ENCODE measurements around the gene GPC4.

The GPC4 gene

DNA sequence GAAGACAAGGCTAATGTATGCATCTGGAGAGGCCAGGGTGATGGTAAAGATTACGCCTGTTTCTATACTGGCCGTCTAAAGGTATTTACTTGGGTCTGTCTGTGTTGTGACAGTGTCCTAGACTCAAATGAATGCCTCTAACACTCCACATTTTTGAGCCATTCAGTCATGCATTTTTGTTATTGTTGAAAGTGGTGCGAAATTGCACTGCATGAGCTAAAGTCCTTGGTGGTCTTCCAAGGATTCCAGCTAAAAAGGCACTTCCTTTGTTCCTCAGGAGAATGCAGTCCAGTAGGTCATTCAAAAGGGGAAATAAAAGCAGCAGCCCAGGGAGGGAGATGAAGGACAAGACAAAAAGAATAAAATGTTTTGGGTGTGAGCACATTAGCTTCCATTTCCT, 3.0 kb downstream of the GPC4 start:
- DNase-seq (ENCODE audit: low read depth in 2 of 2), result no peak

DNA sequence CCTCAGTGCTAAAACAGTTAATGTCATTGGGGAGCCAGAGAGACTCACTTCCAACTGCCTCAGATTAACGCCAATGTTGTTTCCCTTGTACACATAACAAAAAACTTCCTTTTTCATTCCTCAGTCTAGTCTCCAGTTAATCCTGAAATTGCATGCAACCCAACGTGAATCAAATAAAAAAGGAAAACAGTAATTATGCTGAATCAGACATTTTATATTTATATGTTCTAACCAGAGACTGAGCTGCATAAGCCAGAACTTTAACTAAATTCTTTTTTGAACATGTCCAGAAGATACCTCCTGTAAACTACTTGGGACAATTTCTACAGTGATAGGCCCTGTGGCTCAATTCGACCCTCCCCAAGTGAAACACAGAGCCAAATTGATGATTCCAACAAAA, 4.7 kb downstream of the GPC4 start:
- DNase-seq (ENCODE audit: low read depth in 2 of 2), result no peak

DNA sequence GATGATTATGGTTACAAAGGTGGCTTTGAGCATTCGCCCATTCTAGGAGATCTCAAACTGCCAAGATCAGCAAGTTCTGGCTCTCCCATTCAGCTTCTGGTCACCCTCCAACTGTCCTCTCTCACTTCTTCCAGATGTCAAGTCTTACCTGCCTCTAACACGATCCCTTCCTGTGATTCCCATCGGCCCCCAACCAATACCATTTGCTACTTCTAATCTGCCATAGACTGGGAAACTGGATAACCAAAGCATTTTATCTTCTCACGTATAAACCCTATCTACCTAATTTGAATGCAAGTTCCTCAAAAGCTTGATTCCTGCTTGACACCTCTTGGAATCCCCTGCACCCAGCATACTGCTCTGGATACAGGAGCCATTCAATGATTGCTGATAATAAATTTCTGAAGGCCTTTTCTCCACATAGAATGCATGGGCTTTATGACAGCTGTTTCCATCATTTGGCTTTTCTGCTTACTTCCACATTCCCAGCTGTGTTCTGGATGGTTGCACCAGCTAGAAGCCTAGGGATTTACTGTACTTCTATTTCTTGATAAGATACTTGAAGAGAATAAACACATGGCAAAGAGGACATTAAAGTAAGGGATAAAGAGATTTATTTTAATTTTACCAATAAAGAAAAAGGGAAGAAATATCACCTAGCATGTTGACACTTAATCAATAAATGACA, 9.6 kb downstream of the GPC4 start:
- no peak for DNase-seq (ENCODE audit: low read depth in 2 of 2)

DNA sequence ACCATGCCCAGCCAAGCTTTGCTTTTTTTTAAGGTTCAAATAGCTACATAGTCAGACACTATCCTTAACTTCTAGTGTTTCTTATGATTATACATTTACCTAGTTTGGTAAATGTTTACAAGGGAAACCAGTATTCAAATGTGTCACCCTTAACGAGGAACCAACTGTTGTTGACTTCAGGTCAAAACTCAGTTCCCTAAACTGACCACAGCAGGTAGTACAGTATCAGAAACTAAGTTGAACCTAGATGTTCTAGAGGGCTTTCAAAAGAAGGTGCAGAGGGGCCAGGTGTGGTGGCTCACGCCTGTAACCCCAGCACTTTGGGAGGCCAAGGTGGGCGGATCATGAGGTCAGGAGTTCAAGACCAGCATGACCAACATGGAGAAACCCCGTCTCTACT, 11.3 kb downstream of the GPC4 start:
- DNase-seq (ENCODE audit: low read depth in 2 of 2), result no peak

DNA sequence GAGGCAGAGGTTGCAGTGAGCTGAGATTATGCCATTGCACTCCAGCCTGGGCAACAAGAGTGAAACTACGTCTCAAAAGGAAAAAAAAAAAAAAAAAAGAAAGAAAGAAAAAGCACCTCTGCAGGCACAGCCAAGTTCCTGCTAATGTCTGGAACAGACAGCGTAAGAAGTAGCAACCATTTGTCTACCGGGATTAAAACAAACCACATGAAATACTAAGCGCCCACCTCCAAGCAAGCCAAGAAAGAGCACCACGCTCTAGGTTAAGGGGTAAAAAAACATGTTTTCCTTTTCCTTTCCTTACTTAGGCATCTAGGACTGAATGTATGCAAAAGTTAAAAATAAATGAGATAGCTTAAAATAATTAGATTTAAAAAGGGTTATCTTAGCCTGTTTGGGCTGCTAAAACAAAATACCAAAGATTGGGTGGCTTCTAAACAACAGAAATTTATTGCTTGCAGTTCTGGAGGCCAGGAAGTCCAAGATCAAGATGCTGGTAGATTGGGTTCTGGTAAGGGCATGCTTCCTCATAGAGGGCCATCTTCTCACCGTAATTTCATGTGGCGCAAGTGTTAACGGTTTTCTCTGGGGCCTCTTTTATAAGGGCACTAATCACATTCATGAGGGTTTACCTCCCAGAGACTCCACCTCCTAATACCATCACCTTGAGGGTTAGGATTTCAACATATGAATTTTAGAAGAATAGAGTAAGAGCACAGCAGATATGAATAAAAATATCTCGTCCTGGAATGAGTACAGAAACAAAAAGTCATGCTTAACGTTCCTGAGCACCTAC, 12.3 kb downstream of the GPC4 start:
- DNase-seq (ENCODE audit: low read depth in 2 of 2), result no peak

DNA sequence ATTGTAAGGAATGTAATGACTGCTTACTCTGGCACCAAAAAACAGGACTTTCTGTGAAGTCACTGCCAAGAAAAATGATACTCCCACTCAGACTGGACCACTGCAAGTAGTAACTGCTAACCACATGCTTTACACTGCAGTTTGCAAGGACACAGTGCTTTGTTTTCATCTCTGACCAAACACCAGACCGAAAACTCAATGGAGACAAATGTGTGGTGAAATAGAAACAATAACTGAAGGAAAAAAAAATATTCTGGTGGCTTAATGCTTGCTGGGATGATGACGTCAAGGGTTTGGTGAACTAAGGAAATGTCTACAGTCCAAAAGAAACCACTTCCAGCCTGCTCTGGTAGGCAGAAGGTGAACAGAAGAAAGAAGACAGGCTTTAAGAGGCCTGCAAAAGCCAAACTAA, 13.2 kb downstream of the GPC4 start:
- no peak for DNase-seq (ENCODE audit: low read depth in 2 of 2)

DNA sequence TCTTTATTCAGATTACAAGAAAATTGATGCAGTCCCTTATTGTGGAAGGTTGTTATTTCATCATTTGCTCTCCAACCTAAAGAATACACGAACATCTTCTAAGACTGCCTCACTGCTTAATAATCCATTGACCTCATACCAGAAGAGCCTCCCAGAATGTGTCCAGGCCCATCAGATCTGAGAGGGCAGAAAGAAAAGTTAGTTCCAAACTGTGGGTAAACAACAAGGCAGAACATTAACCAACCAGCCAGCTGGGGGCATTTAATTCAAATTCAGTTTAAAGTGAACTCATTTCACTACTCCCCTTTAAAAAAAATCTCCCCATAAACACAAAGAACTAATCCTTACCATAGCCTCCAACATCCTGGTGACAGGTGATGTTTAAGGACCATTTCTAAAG, 13.8 kb downstream of the GPC4 start:
- DNase-seq (ENCODE audit: low read depth in 2 of 2), result no peak

DNA sequence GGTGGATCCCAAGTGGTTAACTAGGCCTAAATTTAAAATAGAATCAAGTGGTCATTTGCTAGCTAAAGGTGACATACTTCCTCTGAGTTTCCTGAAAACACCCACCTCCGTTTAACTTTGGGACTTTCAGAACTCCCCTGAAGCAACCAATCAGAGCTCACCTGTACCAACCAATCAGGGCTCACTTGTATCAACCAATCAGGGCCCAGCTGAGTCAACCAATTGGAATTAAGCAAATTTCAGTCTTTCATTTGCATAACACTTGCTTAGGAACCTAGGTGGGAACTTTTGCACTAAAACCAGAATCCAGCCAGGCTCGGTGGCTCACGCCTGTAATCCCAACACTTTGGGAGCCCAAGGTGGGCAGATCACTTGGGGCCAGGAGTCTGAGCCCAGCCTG, 15.9 kb downstream of the GPC4 start:
- no peak for DNase-seq (ENCODE audit: low read depth in 2 of 2)

DNA sequence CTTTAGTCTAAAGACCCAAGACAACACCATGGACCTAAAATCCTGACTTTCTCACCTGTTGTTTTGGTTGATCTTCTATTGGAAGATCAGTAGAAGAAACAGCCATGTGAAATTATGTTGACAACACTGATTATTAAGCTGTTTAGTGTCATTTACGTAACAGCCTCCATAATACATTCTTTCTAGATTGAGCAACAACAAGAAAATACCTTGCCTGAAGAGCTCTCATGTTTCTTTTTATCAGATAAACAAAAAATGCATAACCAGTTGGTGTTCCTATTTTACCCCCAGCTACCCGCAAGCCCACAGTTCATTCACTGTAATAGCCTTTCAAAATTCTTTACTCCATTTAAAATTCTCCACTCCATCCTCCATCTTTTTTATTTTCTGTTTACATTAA, 20.5 kb downstream of the GPC4 start:
- DNase-seq (ENCODE audit: low read depth in 2 of 2), result no peak

DNA sequence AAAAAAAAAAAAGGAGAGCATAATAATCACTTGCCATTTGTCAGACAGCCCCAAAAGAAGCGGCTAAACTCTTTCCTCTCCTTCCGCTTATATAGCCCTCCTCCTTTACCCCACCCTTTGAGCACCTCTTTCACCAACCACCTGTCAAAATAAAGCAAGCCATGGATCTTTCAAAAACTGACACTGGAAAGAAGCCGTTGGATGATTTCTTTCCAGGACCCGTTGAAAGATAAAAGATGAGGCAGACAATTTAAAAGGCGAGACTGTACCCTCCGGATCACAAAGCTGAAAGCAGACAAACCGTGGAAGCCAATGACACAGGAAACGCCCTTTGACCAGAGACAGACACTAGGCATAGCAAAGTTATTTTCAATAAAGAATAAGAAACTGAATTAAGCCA, 22.6 kb downstream of the GPC4 start:
- no peak for DNase-seq (ENCODE audit: low read depth in 2 of 2)

DNA sequence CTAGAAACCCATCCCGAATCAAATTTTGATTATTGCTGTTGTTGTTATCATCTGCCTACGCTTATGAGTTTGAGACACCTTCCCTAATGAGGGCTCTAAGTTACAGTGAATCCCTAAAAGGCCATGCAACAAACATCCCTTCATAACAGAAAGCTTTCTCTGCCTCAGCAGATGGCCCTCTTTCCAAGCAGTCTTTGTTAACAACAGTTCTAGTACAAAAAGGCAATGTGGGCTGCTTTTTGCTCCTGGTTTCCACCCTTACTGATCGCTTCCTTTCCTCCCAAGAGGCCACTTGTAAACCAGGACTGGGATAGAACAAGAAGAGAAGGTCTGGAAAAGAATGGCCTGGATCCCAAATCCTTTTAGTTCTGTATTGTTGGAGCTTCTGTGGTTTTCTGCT, 24.2 kb downstream of the GPC4 start:
- no peak for DNase-seq (ENCODE audit: low read depth in 2 of 2)

DNA sequence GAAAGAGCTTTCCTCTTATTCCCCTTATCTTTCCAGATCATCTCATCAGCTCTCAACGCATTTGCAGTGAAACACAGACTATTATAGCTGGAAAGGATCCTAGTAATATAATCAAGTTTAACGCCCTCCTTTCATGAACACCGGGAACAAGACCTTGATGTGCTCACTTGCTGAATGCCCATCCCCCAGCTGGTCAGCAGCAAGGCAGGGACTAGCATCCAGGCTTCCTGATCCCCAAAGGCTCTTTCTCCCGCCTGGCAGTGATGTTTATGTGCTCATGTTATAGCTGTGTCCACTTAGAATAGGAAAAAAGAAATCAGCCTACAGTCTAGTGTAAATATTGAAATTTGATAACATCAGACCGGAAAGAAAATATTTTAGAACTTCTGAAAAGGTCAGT, 24.6 kb downstream of the GPC4 start:
- no peak for DNase-seq (ENCODE audit: low read depth in 2 of 2)

DNA sequence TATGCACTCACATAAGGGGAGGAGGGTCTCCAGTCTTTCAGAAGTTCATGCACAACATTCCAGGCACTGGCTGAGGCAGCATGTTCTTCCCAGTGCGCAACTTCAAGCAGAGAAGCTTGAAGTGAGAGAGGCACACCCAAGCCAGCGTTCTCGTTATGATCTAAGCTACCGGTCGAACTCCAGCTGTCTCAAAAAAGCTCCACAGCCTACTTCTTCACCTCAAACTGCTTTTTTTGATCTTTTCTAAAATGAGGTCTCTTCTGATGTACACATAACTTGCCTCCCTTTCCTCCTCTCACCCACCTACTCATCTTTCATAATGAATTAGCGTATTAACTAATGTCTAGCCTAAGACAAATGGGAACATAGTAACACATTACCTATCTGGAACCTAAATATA, 25.3 kb downstream of the GPC4 start:
- DNase-seq (ENCODE audit: low read depth in 2 of 2), result no peak

DNA sequence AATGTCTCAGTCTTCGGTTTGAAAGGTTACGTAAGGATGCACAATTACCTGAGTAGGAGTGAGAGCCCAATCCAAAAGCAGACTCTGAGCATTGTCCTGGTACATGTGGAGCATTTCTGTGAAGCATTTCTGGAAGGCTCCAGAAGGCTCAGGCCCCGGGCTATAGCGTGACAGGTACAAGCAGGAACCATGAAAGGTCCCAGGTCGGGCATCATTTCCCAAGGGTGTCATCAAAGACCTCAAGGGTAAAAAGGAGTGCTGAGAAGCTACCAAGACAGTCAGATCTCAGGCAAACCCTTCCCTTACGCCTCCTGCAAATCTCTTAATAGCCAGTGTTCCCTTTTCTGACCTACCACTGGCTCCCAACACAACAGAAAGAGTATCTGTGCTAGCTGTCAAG, 30.8 kb downstream of the GPC4 start:
- DNase-seq (ENCODE audit: low read depth in 2 of 2), result no peak

DNA sequence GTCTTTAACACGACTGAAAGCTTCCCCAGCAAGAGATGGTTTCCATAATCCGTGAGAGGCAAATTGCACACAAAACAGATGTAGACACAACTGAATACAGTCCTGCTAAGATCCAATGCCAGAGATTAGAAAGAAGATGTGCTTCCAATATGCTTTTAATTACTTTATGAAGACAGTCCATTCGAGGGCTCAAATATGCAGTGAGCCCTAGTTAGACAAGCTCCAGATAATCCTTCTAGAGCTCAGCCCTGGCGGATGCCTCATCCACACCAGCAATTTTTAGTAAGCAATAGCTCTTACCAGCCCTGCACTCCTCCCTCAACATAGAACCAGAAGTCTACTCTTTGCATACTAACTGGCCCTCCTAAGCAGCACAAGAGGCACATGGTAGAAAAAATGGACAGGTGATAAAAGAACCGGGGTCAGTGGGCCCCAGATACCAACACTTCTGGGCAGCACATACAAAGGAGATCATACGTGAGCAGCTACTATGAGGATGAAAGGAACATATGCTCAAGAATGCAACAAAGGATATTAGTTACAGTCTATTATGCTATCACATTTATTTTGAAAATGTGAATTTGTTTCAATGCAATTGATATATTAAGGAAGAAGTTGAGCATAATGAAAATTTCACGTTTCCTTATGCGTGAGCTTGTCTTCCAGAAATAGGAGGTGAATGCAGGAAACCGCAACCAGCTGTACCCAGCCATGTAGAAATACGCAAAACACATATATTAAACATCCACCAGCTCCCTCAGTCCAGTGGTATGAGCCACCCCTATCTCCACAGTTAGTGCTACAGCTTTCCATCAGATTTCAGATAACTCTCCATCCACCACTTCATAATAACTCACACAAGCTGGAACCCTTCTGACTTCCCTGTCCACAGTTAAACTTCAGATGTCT, 34.3 kb downstream of the GPC4 start:
- no peak for DNase-seq (ENCODE audit: low read depth in 2 of 2)

DNA sequence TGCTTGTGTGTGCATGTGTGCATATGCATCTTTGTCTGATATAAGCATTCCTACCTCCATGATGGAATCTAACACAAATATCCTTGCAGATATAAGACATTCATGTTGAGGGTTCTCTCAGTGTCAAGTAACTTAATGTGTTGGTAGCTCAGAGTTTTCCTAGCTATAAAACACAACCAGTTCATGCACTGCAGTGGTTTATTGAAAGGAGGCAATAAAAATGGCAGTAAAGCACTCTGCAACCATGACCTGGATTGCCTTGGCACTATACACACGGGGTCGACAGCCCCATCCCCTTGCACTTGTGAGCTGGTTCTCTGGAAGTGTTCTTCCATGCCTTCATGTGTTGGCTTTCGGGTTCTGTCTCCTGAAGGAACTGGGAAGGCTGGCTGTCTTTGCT, 38.9 kb downstream of the GPC4 start:
- DNase-seq (ENCODE audit: low read depth in 2 of 2), result no peak

DNA sequence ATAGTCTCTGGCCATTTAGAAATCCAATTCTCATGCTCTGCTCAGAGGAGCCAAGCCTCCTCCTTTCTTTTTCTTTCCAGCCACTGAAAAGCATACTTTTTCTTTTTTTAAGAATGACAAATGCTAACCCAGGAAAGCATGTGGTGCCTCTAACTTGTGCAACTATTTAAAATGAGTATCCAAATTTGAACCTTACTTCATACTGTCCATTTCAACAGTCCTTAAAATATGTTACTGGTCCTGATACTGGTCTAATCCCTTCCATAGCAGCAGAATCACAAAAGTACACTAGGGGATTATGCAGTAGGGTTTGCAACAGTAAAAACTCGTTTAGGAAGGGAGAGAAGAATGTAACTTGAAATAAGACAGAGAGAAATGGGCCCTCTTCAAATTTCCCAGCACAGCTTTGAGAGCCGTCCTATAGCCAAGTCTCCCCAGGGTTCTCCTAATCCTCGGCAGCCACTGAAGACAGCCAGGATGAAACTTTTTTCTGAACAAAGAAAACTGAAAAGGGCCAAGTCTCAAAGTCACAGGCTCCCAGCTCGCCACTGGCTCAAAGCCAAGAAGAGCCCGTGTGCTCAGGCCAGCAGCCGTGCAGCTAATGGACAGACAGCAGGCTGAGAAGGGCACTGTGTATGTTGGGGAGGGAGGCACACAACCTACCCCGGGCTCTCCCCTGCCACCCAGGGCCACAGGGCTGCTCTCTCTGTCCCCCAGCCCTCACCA, 39.5 kb downstream of the GPC4 start:
- DNase-seq (ENCODE audit: low read depth in 2 of 2), result no peak

DNA sequence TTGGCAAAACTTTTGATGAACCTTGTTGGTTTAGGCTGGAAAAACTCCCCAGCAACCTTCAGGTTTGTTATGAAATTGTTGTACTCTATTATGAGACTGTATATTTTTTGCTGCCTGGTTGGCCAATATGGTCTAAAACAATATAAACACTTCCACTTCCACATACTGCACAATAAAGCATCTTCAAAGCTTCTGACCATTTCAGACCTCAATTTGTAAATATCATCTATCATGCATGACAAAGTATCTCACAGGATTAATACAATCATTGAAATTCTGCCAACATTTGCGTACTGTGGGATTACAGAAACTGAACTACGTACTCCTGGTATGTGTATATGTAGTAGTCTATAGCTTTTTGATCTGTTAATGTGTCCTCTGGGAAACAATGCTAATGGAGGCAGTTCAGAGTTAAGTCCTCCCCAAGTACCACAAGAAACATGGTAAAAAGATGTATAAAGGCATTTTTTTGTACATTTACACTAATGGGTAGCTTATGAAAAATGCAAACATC, 40.4 kb downstream of the GPC4 start:
- no peak for DNase-seq (ENCODE audit: low read depth in 2 of 2)

DNA sequence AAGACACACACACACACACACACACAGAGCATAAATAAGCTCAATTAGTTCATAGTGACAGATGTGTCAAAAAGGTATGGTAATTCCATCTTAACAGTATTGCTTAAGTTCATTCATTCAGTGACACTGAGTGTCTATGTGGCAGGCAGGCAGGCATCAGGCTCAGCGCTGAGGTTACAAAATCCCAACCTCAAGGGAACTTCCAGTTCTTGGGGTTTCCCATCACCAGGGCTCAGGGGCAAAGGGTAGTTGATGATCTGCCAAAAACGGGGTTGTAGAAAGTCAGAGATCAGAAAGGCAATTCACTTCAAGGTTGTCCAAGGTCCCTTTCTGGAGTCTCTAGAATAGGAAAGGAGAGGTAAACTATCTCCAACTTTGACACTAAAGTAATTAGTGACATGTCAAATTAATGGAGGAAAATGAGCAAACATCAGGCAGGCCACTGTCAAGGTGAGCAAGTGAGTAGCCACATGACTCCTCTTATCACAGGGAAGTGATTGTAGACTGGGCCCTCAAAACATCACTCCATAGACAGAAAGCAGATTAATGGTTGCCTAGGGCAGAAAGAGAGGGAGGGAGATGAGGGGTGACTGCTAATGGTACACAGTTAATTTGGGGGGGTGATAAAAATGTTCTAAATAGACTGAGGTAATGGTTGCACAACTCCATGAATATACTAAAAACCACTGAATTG, 41.8 kb downstream of the GPC4 start:
- DNase-seq (ENCODE audit: low read depth in 2 of 2), result no peak

DNA sequence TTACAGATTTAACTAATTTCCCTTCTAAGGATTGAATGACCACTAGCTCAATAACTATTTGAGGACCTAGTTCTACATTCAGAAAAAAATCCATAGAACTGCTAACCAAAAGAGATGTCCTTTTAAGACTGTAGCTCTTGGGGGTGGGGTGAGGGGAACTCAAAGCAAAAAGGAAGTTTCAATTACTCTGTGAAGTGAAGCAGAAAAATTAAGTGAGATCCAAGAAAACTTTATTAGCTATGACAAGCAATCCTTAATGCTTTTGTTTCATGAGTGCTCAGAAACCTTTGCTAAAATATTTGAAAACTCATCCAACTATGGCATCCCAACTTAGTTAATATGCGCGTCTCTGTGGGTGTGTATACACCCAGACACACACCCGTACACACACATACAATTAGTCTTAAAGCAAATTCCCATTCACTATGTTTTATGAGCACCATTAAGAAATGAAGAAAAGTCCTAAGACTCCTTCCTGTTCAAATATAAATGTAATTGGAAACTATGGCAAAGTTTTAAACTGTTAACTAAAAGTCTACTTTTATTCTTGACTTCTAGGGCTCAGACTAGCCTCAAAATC, 44.5 kb downstream of the GPC4 start:
- no peak for DNase-seq (ENCODE audit: low read depth in 2 of 2)

DNA sequence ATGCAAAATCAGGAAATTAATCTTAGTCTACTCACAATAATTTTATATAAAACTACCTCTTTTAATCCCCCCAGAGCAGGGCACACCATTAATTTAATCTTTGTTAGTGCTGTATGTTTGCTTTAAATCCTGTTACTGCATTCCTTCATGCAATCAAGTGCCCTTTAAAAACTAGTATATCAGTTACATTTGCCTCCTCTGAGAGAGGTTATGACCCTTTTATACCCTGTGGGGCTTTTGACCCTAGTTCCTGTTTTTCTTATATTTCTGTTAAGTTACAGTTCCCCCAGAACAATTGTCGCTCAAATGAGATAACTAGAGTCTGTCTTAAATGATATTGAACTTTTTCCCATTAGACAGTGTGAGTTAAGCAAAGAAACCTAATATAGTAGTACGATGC, 46.2 kb downstream of the GPC4 start:
- no peak for DNase-seq (ENCODE audit: low read depth in 2 of 2)
